NCI-H1092 treated with DMSO at 0.1 percent for 48 hours (cell line): Measurements from ENCODE around the gene MFAP3.
"Not testable (repeated sequence)": the region's sequence is repeated elsewhere in the genome, so short reads cannot be mapped to it uniquely, and the experiment has no call there.

Experiments used
- DNase-seq: peaks from one replicate; lab custom pipeline; 2025; lab: John Stamatoyannopoulos, UW

Gene MFAP3

GRCh38 chr5:154053468-154053867, 14.7 kb downstream of the MFAP3 start:
- no peak for DNase-seq

DNA sequence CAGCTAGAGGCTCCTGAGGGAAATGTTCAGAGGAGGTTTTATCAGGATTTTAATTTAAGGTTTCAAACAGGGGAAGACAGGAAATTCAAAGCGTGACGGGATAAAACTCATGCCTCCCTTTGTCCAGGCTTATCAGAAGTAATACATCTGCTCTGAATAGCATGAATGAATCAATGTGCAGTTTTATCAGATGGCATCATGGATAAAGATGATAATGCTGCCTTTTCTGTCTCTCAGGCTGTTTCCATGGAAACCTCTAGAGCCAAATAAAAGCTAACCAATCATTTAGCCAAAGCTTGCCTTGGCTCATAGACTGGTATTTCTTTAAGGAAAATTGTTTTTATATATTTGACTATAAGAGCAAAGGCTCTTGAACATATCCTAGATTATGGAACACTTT, 16.4 kb downstream of the MFAP3 start:
- no peak for DNase-seq

DNA sequence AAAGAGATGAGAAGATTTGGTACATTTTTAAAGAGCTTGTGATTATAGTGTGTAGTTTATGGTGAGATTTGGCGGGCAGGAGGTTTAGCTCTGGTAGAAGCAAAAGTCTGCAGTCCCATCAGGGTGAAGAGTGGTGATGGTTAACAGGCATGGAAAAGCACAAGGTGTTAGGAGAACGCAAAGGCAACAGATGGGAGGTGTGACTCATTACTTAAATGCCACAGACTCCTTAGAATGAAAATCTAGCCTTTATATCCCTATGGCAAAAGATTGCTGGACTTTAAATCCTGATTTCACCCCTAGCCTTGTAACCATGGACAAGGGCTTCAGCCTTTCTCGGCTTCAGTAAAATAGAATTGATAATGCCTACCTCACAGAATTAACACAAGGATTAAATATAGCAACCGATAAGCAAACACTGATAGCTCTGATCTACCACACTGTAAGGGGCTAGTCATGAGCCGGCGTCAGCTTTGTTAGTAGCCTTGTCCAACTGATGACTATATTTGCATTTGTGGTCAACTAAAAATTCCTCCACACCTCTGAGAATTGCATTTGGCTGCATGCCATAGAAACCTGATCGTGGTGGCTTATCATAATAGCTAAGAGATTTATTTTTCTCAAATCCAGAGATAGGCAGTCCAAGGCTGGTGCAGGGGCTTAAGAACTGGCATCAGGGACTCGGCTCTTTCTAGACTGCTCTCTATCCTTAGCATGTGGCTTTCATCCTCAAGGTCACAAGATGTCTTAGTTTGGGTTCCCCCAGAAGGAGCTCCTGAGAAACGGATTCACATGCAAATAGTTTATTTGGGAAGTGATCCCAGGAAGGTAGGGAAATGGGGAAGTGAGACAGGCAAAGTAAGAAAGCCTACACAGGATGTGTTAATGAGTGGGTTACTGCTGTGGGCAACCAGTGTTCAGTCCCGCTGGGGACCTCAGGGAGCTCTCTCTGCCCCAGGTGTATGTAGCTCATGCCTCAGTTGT, 19.6 kb downstream of the MFAP3 start:
- DNase-seq, result no peak

DNA sequence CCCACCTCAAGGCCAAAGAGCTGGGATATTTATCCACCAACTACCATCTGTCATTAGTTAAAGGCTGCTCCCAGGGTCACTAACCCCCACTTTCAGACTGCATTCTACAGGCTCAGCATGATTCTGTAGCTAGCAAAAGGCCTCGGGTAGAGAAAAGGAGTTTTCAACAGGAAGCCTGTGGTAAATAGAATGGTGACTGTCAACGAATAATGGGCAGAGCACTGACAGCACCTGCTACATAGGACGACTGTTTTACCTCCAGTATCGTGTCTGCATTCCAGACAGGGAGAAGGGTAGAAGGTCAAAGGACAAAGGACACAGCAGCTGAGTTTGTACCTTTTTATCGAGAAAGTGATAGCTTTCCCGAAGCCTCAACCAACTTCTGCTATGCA, 20.3 kb downstream of the MFAP3 start:
- DNase-seq, result no peak

GRCh38 chr5:154059583-154059982, 20.8 kb downstream of the MFAP3 start:
- no peak for DNase-seq

DNA sequence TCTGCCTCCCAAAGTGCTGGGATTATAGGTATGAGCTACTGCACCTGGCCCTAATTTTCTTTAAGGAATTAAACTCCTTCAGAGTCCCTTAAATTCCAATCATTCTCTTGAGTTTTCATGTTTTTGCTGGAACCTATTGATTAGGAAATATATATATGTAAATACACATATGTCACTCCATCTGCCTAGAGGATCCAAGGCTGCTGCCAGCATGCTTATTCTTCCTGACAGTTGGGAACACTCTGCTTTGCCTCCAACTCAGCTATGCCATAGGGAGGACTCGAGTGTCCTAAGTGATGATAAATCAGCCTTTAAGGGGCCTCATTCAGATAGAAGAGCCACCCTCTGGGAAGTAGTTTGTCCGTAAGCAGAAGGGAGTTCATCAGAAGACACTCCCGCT, 21.8 kb downstream of the MFAP3 start:
- no peak for DNase-seq

DNA sequence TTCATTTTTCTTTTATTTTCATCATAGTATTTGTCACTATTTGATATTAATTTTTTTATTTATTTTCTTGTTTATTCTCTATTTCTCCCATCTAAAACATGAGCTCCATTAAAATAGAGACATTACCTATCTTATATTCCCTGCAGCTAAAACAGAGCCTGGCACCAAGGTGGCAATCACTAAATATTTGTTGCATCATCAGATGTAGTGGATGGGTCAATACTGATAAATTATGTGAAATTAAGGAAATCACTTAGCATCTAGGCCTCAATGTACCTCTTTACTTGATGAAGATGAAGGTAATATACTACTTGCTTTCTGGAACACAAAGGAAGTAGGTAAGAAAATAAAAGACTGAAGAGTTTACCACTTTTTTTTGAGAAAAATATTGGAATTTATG, 24.6 kb downstream of the MFAP3 start:
- no peak for DNase-seq

DNA sequence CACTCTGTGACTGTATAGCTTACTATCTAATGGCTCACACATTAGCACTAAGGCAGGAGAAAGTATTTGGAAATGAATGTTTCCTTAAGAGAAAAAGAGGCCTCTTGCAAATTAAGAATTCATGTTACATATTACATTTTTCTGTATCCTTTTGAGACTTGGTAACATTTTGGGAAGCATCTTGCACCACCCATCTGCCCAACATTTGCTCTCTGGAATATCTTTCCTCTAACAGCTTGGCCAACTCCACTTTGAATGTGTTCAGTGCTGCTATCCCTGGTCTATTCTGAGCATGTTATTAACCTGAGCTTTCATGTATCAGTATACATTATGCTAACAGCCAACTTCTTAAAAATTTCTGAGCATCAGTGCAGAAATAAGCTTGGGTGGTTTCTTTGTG, 27.2 kb downstream of the MFAP3 start:
- DNase-seq, result no peak

GRCh38 chr5:154069854-154070253, 31.1 kb downstream of the MFAP3 start:
- DNase-seq, result not testable (repeated sequence)

- no peak for DNase-seq
Observed at GRCh38 chr5:154071799-154072413, 33.1 kb downstream of the MFAP3 start.

DNA sequence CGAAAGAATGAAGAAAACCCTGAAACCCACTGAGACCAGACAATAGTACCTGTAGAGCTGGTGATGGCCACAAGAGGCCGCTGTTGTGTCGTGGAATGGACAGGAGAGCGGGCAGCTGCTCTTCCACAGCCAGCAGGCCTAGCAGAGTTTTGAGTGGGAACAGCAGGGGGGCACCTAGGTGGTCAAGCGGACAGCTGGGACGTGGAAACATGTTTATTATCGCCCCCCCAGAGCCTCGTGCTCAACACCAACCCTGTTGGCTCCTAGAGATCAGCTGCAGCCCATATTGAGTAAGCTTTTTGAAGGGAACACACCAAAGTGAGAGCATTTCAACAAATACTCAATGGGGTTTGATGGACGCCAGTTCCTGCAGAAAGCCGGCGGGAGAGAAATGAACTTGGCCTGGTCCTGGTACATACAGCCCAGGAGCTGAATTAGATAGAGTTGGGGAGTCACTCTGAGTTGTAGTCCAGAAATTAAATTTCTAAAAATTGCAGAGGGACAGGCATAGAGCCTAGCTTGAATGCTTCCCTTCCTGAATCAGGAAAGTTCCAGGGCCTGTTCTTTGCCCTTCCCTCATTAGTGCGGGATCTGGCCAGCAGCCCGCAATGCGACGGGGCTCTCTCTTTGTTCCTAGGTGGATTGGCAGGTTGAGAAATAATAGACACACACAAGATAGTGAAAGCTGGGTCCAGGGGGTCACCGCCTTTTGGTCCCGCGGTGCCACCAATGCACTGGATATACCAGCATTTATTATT, 33.8 kb downstream of the MFAP3 start:
- peak; percentile 64 for DNase-seq

DNA sequence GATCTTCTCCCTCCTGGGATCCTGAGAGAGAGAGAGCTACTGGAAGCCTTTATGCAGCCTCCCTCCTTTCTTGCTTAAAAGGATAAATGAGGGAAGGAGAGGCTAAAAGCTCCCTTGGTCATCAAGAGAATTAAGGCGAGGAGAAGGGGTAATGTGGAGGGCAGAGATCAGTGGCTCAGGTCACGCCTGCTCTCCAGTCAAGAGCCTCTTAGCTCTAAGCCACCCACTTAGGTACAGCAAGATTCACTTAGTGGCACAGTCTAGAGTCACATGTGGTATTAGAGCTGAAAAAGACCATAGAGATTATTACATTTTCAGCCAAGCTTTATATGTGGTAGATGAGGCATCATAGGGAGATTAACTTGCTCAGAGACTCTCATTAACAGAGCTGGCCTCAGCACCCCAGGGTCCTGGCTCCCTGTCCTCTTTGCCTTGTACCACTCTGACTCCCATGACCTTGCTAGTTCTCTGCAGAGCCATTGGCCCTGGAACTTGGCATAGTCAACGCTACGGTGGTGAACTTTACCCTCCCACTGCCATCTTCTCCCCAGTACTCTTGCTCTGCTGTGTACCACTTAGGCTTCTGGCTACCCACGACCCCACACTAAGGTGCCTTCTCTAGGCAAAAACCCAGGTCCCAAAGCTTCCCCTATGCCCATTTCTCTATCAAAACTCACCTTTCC, 37.6 kb downstream of the MFAP3 start:
- DNase-seq, result no peak

GRCh38 chr5:154077696-154078095, 38.9 kb downstream of the MFAP3 start:
- DNase-seq, result no peak

DNA sequence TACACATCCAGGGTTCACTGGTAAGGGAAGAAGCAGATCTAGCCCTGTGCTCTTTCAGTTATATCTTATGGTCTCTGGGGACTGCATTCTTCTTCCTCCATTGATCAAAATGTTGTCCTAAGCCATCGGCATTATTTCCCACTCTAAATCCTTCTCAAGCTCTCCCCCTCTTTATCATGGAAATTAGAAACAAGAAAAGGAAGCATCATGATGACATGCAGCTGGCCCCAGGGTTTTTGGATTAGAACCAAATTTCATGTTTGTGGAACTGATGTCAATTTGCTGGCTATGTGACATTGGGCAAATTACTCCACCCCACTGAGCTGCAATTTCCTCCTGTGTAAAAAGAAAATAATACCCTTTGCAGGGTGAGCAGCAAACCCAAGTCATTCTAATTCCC, 39.5 kb downstream of the MFAP3 start:
- DNase-seq, result peak; percentile 75

GRCh38 chr5:154081246-154081645, 42.5 kb downstream of the MFAP3 start:
- DNase-seq, result no peak

GRCh38 chr5:154084062-154084639, 45.4 kb downstream of the MFAP3 start:
- DNase-seq, result no peak

GRCh38 chr5:154086146-154086545, 47.4 kb downstream of the MFAP3 start:
- no peak for DNase-seq

DNA sequence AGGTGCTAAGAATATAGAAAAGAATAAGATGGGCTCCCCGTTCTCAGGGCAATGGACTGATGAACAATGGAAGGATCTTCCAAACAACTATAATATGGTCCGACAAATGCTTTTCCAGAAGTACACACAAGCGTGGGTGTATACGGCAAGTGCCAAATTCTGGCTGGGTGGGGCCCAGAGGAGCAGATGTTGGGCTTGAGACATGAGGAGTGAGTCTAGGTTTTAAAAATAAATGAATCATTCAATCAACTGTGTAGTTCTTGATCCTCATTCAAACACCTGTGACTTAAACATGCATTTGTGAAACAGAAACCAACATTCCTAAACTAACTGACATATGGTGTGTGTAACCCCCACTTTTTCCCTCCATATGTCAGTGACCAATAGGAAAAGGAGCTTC, 47.9 kb downstream of the MFAP3 start:
- no peak for DNase-seq

DNA sequence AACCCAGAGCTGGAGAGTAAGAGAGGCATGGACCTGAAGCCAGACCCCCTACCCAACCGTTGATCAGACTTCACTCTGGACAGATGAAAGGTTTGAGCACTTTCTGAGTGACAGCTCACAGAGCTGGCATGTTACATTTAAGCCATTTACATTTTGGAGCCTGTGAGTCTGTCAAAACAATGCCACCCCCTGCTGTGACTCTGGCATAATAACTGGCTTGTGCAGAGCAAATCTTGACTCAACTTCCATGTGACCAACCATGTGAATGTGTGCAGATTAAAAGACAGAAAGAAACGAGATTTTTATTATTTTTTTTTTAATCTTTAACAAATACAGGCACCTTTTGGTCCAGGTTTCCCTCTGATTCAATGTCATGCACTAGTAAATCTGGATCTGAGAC, 48.5 kb downstream of the MFAP3 start:
- no peak for DNase-seq

DNA sequence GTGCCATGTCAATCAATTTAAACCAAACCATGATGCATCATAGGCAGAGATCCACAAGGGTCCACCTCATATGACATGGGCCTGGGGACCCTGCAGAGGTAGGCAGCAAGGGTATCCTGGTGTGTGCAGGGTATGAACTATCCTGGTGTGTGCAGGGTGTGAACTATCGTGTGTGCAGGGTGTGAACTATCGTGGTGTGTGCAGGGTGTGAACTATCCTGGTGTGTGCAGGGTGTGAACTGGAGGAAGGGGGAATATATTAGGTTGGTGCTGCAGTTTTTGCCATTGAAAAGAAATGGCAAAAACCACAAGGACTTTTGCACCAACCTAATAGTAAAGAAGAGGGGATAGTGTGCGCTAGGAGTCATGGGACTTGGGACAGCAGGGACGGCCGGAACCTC, 50.0 kb downstream of the MFAP3 start:
- DNase-seq, result no peak

DNA sequence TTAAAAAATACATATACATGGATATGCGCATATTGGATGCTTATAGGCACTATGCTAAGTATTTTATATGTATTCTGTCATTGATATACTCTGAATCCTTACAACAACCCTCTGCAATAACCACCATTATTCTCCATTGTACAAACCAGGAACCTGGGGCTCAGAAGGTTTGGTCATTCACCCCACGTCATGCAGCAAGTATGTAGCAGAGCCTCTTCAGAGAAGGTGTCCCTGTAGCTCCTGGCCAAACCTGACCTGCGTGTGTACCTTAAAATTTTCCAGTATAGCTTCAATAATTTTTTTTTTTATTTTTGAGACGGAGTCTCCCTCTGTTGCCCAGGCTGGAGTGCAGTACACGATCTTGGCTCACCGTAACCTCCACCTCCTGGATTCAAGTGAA, 51.9 kb downstream of the MFAP3 start:
- no peak for DNase-seq
